HCT116 (cell line): ENCODE measurements around the gene CDK8. TPM values are rescaled to one million over a fixed set of nuclear protein-coding genes. Genes with fewer than 3 reads are reported as not detected.

Source experiments
- ATAC-seq: fragments of 200-7000 bp; cut with Tn5 transposase; 2 replicates; pipeline ENCODE4 v1.9.1; 2020; ENCODE audit warnings: mild to moderate bottlenecking, moderate library complexity
- BruUV-seq: library from RNA; stranded (reverse); fragments of 400-500 nt; replicated peaks from 2 replicates; lab custom pipeline; 2021; lab: Mats Ljungman, UMichigan
- CTCF ChIA-PET: fragments of 300-600 bp; sonication (Branson Sonifier 250); formaldehyde crosslinking; loops from one replicate; lab custom pipeline; 2021; ENCODE audit warnings: antibody characterized with exemption; lab: Charles Lee
- POLR2A ChIA-PET: fragments of 300-600, 350-600 bp; sonication (Branson Sonifier 250); formaldehyde crosslinking; loops from one replicate; lab custom pipeline; 2021; ENCODE audit warnings: antibody characterized with exemption; lab: Charles Lee
- RAD21 ChIA-PET, 2 experiments: fragments of 300-600 bp; sonication (Branson Sonifier 250); formaldehyde crosslinking; loops; one replicate each; lab custom pipeline; 2023; ENCODE audit warnings: low total read pairs in 2 of 2; ENCODE audit not compliant: uncharacterized antibody in 2 of 2, unreplicated experiment in 2 of 2, low non-redundant PET in 1 of 2; lab: Charles Lee
- DNase-seq: peaks from one replicate; pipeline ENCODE4 v3.0.0-alpha.2; 2010; ENCODE audit warnings: low read depth, low spot score
- H2AFZ ChIP-seq: fragments of 200-600 bp; shearing (Covaris generic), sonication (generic); 2 replicates; pipeline ENCODE4 v1.6.1; 2017; ENCODE audit warnings: low read depth, mixed run types, mixed read lengths, antibody characterized with exemption, low read length; ENCODE audit not compliant: poor library complexity, severe bottlenecking
- H3K27ac ChIP-seq: 2 replicates; pipeline ENCODE4 v1.5.1; 2012; ENCODE audit warnings: low read depth, low read length
- H3K27me3 ChIP-seq: fragments of 200-600 bp; sonication (generic); 2 replicates; pipeline ENCODE4 v1.6.1; 2016; ENCODE audit warnings: mixed run types, low read length, mixed read lengths; ENCODE audit not compliant: insufficient read depth
- H3K36me3 ChIP-seq, 2 experiments: fragments of 200-500 bp in 1 of 2; fragments of 200-600 bp in 1 of 2; sonication (Bioruptor generic) in 1 of 2; sonication (generic) in 1 of 2; 2 replicates each; pipeline versions ENCODE4 v1.5.1 to v1.6.1; 2014 to 2016; ENCODE audit warnings: low read length in 2 of 2, inconsistent platforms in 1 of 2, mixed read lengths in 1 of 2, mixed run types in 1 of 2; ENCODE audit not compliant: insufficient read depth in 2 of 2, control insufficient read depth in 1 of 2
- H3K4me1 ChIP-seq, 2 experiments: fragments of 200-600 bp in 1 of 2; sonication (generic) in 1 of 2; 2 replicates each; pipeline versions ENCODE4 v1.5.1 to v1.6.1; 2012 to 2017; ENCODE audit warnings: low read length in 2 of 2, inconsistent platforms in 1 of 2, mild to moderate bottlenecking in 1 of 2, mixed read lengths in 1 of 2, mixed run types in 1 of 2, moderate library complexity in 1 of 2; ENCODE audit not compliant: insufficient read depth in 2 of 2, control insufficient read depth in 1 of 2
- H3K4me2 ChIP-seq: fragments of 200-600 bp; sonication (generic); 2 replicates; pipeline ENCODE4 v1.6.1; 2017; ENCODE audit warnings: mixed run types, low read length, mixed read lengths
- H3K4me3 ChIP-seq, 2 experiments: fragments of 200-600 bp in 1 of 2; sonication (generic) in 1 of 2; replicated peaks in 1 of 2; 2 replicates each; pipeline ENCODE4 v1.5.1; 2011 to 2016; ENCODE audit warnings: low read length in 2 of 2, control low read depth in 1 of 2, low read depth in 1 of 2, mild to moderate bottlenecking in 1 of 2, mixed read lengths in 1 of 2, mixed run types in 1 of 2
- H3K79me2 ChIP-seq: fragments of 200-600 bp; sonication (generic); 2 replicates; pipeline ENCODE4 v1.6.1; 2017; ENCODE audit warnings: mild to moderate bottlenecking, mixed run types, low read length, moderate library complexity, mixed read lengths; ENCODE audit not compliant: insufficient read depth
- H3K9ac ChIP-seq: fragments of 200-600 bp; sonication (generic); 2 replicates; pipeline ENCODE4 v1.6.1; 2016; ENCODE audit warnings: low read length, mixed read lengths
- H3K9me2 ChIP-seq: fragments of 200-600 bp; sonication (generic), shearing (Covaris generic); 2 replicates; pipeline ENCODE4 v1.6.1; 2017; ENCODE audit warnings: mixed run types, mild to moderate bottlenecking, moderate library complexity; ENCODE audit not compliant: insufficient read depth
- H3K9me3 ChIP-seq, 2 experiments: fragments of 200-500 bp in 1 of 2; fragments of 200-600 bp in 1 of 2; sonication (Bioruptor generic) in 1 of 2; sonication (generic) in 1 of 2; 2 replicates each; pipeline ENCODE4 v1.6.1; 2014 to 2017; ENCODE audit warnings: low read length in 2 of 2, mixed read lengths in 2 of 2, inconsistent platforms in 1 of 2, low read depth in 1 of 2, mild to moderate bottlenecking in 1 of 2, mixed run types in 1 of 2, moderate library complexity in 1 of 2; ENCODE audit not compliant: control insufficient read depth in 1 of 2, insufficient read depth in 1 of 2
- H4K20me1 ChIP-seq: fragments of 200-600 bp; sonication (generic), shearing (Covaris generic); 2 replicates; pipeline ENCODE4 v1.6.1; 2017; ENCODE audit warnings: mixed run types, mild to moderate bottlenecking, moderate library complexity; ENCODE audit not compliant: insufficient read depth
- CBX3 ChIP-seq: IDR thresholded peaks from 2 replicates; pipeline ENCODE4 v1.6.1; 2012; ENCODE audit warnings: low read depth
- CEBPB ChIP-seq: IDR thresholded peaks from 2 replicates; pipeline ENCODE4 v1.6.1; 2012; ENCODE audit warnings: low read depth
- EGR1 ChIP-seq: IDR thresholded peaks from 2 replicates; pipeline ENCODE4 v1.6.1; 2012; ENCODE audit warnings: low read depth
- EZH2 ChIP-seq: fragments of 200-600 bp; sonication (generic); IDR thresholded peaks from 2 replicates; pipeline ENCODE4 v1.6.1; 2017; ENCODE audit warnings: antibody characterized with exemption, mixed run types
- RAD21 ChIP-seq: IDR thresholded peaks from 2 replicates; pipeline ENCODE4 v1.6.1; 2012; ENCODE audit warnings: low read depth, mild to moderate bottlenecking
- SIN3A ChIP-seq: IDR thresholded peaks from 2 replicates; pipeline ENCODE4 v1.6.1; 2012; ENCODE audit warnings: low read depth
- SP1 ChIP-seq: IDR thresholded peaks from 2 replicates; pipeline ENCODE4 v1.6.1; 2012; ENCODE audit warnings: low read depth
- TCF7L2 ChIP-seq: IDR thresholded peaks from 2 replicates; pipeline ENCODE4 v1.7.0; 2011; ENCODE audit warnings: borderline replicate concordance, inconsistent platforms; ENCODE audit not compliant: insufficient read depth, insufficient read length; ENCODE audit errors: extremely low read depth
- intact Hi-C: fragments of 100-400 bp; cut with micrococcal nuclease; formaldehyde crosslinking; loops from 2 replicates; pipeline ENCODE4 v1.10.0; 2022
- total RNA-seq: library from RNA; stranded (reverse); gene quantifications from one replicate; pipeline ENCODE4 v1.2.1, GENCODE V29; 2021; ENCODE audit not compliant: unreplicated experiment
- TF ChIP-seq, protein P1 (sequence below): IDR thresholded peaks from 2 replicates; pipeline ENCODE4 v1.6.1; 2012; ENCODE audit warnings: low read depth
- TF ChIP-seq, protein P2 (sequence below): IDR thresholded peaks from 2 replicates; pipeline ENCODE4 v1.6.1; 2012

Gene CDK8
- total RNA-seq, 1 experiment from 2014 or later, result 23.8 TPM

DNA sequence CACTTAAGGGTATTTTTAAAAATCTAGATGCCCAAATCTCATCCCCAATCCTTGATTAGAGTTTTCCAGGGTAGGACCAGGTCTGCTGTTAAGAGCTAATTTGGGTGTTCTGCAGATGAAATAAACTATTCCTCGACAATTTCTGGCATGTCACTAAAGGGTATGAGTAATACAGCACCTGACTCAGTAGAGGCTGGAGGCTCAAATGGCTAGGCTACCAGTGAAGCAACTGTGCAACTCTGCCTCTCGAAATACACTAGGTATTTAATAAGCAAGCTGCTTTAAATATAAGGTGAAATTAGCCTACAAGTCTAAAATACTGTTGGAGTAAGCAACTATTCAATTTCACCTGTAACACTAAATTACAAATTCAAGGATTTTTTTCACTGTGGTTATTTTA, 33.4 kb upstream of the CDK8 start:
- H3K79me2 ChIP-seq, result peaks cover 29% of the 10 kb centered on the region
- H3K9me2 ChIP-seq, result no peaks in the 10 kb centered on the region
- no peaks in the 10 kb centered on the region for H3K9me3 ChIP-seq
- DNase-seq (no peak), ATAC-seq (no peak)
- peaks cover 10 to 13% of the 10 kb centered on the region in 2 experiments for H3K4me1 ChIP-seq
- H3K9ac ChIP-seq, result peak overlapping the region; percentile 94; the same call in 1 of the 2 replicates
- peaks cover 27 to 39% of the 10 kb centered on the region in 2 experiments for H3K36me3 ChIP-seq
- H4K20me1 ChIP-seq, result no peaks in the 10 kb centered on the region
- H2AFZ ChIP-seq, result no peak overlapping the region
- no TSS peak for BruUV-seq
- H3K4me2 ChIP-seq, result peak overlapping the region; percentile 68
- H3K27me3 ChIP-seq, result no peaks in the 10 kb centered on the region
- ChIA-PET CTCF (no interaction called here), POLR2A (no interaction called here), RAD21 (no interaction called here)
- H3K4me3 ChIP-seq, result peak overlapping the region; percentile 83 to 93
- no peak overlapping the region for H3K27ac ChIP-seq
- intact Hi-C loops, result no loop called here
- TF ChIP-seq RAD21 (no peak), CEBPB (no peak), CBX3 (no peak)
- TF ChIP-seq, protein P1, sequence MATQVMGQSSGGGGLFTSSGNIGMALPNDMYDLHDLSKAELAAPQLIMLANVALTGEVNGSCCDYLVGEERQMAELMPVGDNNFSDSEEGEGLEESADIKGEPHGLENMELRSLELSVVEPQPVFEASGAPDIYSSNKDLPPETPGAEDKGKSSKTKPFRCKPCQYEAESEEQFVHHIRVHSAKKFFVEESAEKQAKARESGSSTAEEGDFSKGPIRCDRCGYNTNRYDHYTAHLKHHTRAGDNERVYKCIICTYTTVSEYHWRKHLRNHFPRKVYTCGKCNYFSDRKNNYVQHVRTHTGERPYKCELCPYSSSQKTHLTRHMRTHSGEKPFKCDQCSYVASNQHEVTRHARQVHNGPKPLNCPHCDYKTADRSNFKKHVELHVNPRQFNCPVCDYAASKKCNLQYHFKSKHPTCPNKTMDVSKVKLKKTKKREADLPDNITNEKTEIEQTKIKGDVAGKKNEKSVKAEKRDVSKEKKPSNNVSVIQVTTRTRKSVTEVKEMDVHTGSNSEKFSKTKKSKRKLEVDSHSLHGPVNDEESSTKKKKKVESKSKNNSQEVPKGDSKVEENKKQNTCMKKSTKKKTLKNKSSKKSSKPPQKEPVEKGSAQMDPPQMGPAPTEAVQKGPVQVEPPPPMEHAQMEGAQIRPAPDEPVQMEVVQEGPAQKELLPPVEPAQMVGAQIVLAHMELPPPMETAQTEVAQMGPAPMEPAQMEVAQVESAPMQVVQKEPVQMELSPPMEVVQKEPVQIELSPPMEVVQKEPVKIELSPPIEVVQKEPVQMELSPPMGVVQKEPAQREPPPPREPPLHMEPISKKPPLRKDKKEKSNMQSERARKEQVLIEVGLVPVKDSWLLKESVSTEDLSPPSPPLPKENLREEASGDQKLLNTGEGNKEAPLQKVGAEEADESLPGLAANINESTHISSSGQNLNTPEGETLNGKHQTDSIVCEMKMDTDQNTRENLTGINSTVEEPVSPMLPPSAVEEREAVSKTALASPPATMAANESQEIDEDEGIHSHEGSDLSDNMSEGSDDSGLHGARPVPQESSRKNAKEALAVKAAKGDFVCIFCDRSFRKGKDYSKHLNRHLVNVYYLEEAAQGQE, result no peak

DNA sequence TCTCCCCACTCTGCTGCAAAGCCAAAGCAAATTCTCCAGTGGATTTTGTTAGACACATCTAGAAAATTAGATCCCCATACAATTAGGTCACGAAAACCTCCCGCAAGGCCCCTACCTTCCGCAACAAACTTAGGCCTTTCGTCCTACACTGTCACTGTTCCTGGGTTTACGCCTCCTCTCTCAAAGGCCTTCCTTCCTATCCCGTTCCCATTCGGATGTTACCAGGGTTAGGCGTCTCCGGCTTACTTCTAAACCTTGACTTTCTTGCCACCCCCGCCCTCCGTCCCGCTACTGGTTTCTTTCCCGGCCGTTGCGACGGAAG, 32.6 kb upstream of the CDK8 start:
- Histone ChIP-seq H3K36me3 (peaks cover 27 to 32% of the 10 kb centered on the region in 2 experiments), H3K9ac (peak overlapping the region; percentile 94)
- TF ChIP-seq EZH2 (no peak), TCF7L2 (no peak), SIN3A (no peak; the same call in 1 of the 2 replicates), SP1 (no peak), EGR1 (no peak)
- TF ChIP-seq, protein P2, sequence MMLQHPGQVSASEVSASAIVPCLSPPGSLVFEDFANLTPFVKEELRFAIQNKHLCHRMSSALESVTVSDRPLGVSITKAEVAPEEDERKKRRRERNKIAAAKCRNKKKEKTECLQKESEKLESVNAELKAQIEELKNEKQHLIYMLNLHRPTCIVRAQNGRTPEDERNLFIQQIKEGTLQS, result no peak
- TF ChIP-seq, all 23 proteins: peak for 0
- ATAC-seq (peak; percentile 56), DNase-seq (no peak)
- peaks cover 10 to 13% of the 10 kb centered on the region in 2 experiments for H3K4me1 ChIP-seq
- H3K27ac ChIP-seq, result peak overlapping the region; percentile 95
- BruUV-seq, result TSS peak; percentile 47
- H3K27me3 ChIP-seq, result no peaks in the 10 kb centered on the region
- intact Hi-C loops, result loop anchor here (1.0 kb wide), 1 partner anchor 32 kb away; no protein-coding TSS in a partner anchor
- RAD21 ChIA-PET, result no interaction called here
- H3K79me2 ChIP-seq, result peaks cover 29% of the 10 kb centered on the region
- no peaks in the 10 kb centered on the region for H3K9me3 ChIP-seq
- peak overlapping the region; percentile 83 to 93 for H3K4me3 ChIP-seq
- H2AFZ ChIP-seq, result peak overlapping the region; percentile 26
- no peaks in the 10 kb centered on the region for H4K20me1 ChIP-seq
- POLR2A ChIA-PET, result interaction anchor here (1.1 kb wide), 1 partner anchor 23 kb away, joined by 3 read pairs; no protein-coding TSS in a partner anchor
- CTCF ChIA-PET, result no interaction called here
- H3K4me2 ChIP-seq, result peak overlapping the region; percentile 68
- no peaks in the 10 kb centered on the region for H3K9me2 ChIP-seq
